Measurements from ENCODE around the gene BHLHE23.

BHLHE23 gene

GRCh38 chr20:63007646-63008488, 1.1 kb upstream of the BHLHE23 start:
- DNase-seq = no peak

DNA sequence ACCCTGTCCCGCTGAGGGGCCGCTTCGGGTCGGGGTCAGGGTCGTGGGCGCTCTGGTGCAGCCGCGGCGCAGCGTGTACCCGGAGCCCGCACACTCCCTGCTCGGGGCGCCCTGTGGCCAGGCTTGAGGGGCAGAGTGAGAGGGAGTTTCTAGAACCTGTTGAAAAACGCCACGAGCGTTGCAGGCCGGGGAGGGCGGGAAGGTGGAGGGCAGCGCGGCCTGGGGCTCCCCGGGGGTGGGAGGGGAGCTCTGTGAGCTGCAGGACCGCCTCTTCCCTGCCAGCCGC, 539 bp upstream of the BHLHE23 start:
- DNase-seq = no peak

DNA sequence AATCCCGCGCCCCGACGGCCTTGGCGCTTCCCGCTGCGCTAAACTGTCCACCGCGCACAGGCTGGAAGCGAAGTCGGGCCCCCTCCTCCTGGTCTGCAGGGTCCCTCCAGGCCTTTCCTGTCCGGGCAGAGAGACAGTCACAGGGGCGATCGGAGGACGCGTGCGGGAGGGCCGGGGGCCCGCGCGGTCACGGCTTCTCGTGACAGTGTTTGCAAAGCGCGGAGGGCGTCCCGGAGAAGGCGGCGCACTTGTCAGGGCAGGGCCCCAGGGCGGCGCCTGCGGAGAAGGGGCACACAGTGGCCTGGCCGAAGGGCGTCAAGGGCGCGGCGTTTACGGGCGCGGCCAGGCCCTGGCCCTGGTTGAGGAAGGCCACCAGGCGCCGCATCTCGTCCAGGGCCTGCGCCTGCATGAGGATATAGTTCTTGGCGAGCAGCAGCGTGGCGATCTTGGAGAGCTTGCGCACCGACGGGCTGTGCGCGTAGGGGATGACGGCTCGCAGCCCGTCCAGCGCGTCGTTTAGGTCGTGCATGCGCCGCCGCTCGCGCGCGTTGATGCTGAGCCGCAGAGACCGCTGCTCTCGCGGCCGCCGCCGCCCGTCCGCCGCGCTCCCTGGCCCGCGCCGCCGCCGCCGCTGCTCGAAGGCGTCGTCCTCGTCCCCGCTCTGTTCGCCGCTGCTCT, 763 bp downstream of the BHLHE23 start:
- DNase-seq = no peak

GRCh38 chr20:63005365-63005861, 1.4 kb downstream of the BHLHE23 start:
- DNase-seq = no peak

- DNase-seq = no peak
Measured at GRCh38 chr20:63004607-63005364, 2.0 kb downstream of the BHLHE23 start.

- no peak for DNase-seq
Measured at GRCh38 chr20:63003546-63003945, 3.2 kb downstream of the BHLHE23 start.

GRCh38 chr20:63002511-63002910, 4.3 kb downstream of the BHLHE23 start:
- no peak for DNase-seq

GRCh38 chr20:63000958-63001357, 5.8 kb downstream of the BHLHE23 start:
- DNase-seq = no peak

DNA sequence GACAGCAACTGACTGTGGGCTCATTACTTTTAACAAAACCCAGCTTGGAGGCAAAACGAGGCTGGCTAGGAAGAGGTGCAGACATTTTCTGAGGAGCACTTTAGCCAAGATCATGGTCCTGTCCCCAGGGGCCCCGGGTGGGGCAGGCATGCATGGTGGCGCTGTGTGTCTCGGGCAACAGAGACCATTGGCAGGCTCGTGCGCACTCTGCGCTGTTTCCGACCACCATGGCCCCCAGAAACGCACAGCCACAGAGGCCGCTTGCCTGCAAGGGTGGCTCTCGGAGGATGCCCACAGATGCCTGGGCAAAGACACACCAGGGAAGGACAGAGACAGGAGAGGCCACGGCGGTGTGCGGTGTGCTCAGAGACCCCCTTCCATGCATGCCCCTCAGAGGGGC, 6.7 kb downstream of the BHLHE23 start:
- no peak for DNase-seq

- DNase-seq = no peak
Measured at GRCh38 chr20:62999580-62999979, 7.2 kb downstream of the BHLHE23 start.

DNA sequence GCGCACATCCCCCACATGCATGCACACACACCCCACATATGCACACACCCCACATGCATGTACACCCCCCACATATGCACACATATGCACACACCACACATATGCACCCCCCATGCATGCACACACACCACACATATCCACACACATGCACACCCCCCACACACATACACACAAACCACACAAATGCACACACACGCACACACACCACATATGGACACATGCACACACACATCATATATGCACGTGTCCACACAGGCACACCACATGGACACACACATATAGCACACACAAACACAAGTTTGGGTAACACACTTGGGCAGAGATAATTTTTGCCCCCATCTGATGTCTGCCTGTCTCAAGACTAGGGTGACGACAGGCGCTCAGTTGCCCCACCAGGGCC, 8.3 kb downstream of the BHLHE23 start:
- DNase-seq = no peak

GRCh38 chr20:62997417-62998035, 9.2 kb downstream of the BHLHE23 start:
- DNase-seq = no peak

GRCh38 chr20:62996596-62996982, 10.2 kb downstream of the BHLHE23 start:
- no peak for DNase-seq

- DNase-seq = no peak
Measured at GRCh38 chr20:62995898-62996595, 10.7 kb downstream of the BHLHE23 start.

DNA sequence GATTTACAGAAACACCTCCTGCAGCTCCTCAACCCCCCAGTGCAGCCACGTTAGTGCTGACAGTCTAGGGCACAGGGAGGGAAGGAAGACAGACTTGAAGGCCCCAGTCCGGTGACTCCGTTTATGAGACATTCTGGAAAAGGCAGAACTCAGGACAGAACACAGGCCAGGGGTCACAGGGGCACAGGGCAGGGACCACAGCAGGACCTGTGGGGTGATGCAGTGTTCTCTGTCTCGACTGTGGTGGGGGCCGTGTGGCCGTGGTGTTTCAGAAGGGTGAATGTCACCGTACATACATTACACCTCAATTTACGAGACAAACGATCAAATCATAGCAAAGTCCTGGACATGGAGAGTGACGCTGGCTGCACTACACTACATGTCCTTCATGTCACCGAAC, 11.3 kb downstream of the BHLHE23 start:
- DNase-seq = no peak

DNA sequence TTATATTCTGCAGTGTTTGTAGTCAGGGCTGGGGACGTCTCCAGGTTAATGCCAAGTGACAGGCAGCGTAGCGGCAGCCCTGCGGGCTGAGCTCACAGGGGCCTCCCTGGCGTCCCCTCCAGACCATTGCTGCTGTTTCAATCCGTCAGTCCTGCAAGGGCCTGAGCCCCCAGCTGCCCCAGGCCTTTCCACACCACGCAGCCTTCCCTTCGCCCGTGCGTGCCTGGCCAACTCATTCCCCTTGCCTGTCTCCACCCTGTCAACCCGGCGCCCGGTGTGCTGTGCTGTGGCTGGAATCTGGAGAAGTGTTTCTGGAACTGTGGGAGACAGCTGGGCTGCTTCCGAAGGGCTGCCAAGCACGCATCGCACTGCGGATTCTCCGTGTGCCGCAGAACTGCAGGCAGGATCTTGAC, 11.9 kb downstream of the BHLHE23 start:
- DNase-seq = no peak

DNA sequence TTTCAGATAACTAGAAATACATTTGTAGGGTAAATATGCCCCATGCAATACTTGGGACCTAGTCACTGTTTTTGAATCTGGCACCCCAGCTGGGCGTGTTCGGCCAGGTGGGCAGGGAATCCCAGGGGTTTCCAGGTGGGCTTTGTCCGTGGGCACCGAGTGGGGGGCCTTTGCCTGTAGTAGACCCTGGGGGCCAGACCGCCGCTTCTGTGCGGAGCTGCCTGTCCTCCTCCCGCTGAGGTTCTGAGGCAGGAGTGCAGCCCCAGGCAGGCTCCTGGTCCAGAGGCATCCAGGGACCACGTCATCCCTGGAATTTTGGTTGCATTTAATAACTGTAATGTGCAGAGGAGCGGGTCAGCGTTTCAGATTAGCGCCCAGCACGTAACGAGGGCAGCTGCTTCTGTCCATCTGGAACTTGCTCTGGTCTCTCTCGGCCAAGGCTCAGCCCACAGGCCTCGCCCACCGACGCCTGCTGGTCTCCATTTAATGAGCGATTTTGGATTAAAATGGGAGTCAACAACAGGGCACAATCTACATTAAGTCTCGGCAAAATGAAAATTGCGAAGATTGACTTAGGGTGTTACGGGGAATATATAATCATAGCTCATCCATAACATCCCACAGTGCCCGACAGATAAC, 12.8 kb downstream of the BHLHE23 start:
- DNase-seq = no peak

DNA sequence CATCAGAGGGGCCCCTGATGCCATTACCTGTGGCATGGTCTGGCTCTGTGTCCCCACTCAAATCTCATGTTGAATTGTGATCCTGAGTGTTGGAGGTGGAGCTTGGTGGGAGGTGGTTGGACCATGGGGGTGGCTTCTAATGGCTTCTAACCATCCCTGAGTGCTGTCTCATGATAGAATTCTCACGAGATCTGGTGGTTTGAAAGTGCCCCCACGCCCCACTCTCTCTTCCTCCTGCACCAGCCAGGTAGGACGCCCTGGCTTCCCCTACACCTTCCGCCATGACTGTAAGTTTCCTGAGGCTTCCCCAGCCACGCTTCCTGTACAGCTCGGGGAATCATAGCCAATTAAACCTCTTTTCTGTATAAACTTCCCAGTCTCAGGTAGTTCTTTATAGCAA, 14.9 kb downstream of the BHLHE23 start:
- DNase-seq = no peak

DNA sequence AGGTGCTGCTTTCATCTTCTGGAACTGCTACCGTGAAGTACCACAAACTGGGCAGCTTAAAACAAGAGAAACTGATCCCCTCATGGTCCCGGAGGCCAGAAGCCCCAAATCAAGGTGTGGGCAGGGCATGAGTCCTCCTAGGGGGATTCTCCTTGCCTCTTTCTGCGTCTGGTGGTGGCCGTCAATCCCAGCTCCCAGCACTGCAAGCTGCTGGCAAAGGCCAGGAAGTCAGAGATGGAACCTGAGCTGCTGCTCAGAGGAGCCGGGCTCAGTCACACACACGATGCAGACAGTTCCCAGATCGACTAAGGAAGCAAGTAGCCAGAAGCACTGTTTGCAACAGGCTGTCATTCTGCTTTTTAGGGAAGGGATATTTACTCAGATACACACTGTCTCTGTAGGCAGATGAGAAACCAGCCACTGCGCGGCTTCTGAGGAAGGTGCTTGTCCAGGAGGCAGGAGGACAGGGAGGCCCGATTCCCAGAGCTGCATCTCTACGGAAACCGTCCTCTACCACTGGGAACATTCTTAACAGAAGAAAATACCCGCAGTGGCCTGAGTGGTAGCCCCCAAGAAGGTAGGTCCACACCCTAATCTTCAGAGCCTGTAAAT, 15.5 kb downstream of the BHLHE23 start:
- no peak for DNase-seq

DNA sequence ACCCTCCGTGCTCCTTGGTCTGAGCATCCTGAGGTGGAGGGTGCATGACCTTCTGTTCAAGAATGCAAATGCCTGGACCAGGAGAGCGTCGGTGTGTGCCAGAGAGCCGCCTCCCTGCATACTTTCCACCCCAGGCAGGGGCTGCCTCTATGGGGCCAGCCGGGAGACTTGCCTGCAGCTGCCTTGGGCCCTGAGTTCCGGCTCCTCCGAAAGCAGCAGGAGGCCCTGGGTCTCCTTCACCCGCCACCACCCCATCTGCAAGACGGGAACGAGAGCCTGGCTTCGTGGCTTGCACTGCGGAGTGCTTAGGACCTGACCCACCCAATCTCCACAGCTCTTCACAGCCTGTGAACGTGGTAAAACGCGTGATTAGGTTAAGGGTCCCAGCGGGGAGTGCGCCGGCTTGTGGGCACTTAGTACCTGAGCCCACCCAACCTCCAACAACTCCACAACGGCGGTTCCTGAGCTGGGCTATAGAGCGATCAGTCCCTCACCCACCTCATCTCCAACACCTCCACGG, 16.4 kb downstream of the BHLHE23 start:
- DNase-seq = no peak

- no peak for DNase-seq
Measured at GRCh38 chr20:62989201-62989601, 17.6 kb downstream of the BHLHE23 start.
